OCI-LY7 (cell line): ENCODE data around the gene ITPKB. TPM values are rescaled to one million over a fixed set of nuclear protein-coding genes. Genes with fewer than 3 reads are reported as not detected.

Experiments
- BruUV-seq: library from RNA; stranded (reverse); fragments of 400-500 nt; replicated peaks from 2 replicates; lab custom pipeline; 2021; lab: Mats Ljungman, UMichigan
- CTCF ChIA-PET: fragments of 300-600 bp; sonication (Branson Sonifier 250); formaldehyde crosslinking; loops from one replicate; lab custom pipeline; 2022; ENCODE audit warnings: antibody characterized with exemption; ENCODE audit not compliant: unreplicated experiment; lab: Charles Lee
- POLR2A ChIA-PET: fragments of 300-600 bp; sonication (Branson Sonifier 250); formaldehyde crosslinking; loops from one replicate; lab custom pipeline; 2022; ENCODE audit warnings: antibody characterized with exemption; lab: Charles Lee
- DNase-seq: peaks from one replicate; pipeline ENCODE4 v3.0.0-alpha.2; 2015; ENCODE audit warnings: low spot score
- H2AFZ ChIP-seq: fragments of 200-600 bp; sonication (generic), shearing (Covaris generic); 2 replicates; pipeline ENCODE4 v1.6.1; 2014; ENCODE audit warnings: mild to moderate bottlenecking, antibody characterized with exemption, low read length, moderate library complexity
- H3K27ac ChIP-seq: fragments of 200-600 bp; sonication (generic); 2 replicates; pipeline ENCODE4 v1.5.1; 2014; ENCODE audit warnings: mixed run types, low read depth, mild to moderate bottlenecking, moderate library complexity, low read length, inconsistent platforms; ENCODE audit not compliant: poor library complexity, severe bottlenecking
- H3K36me3 ChIP-seq: fragments of 200-600 bp; sonication (generic); 2 replicates; pipeline ENCODE4 v1.6.1; 2014; ENCODE audit warnings: mild to moderate bottlenecking, antibody characterized with exemption, low read length, moderate library complexity, mixed read lengths; ENCODE audit not compliant: insufficient read depth
- H3K4me1 ChIP-seq: fragments of 200-600 bp; sonication (generic); 2 replicates; pipeline ENCODE4 v1.5.1; 2014; ENCODE audit warnings: mild to moderate bottlenecking, low read length; ENCODE audit not compliant: insufficient read depth, poor library complexity, severe bottlenecking
- H3K4me2 ChIP-seq: fragments of 200-600 bp; sonication (generic); 2 replicates; pipeline ENCODE4 v1.6.1; 2014; ENCODE audit warnings: mild to moderate bottlenecking, low read length
- H3K4me3 ChIP-seq: fragments of 200-600 bp; sonication (generic); 2 replicates; pipeline ENCODE4 v1.5.1; 2014; ENCODE audit warnings: mild to moderate bottlenecking, low read depth, low read length; ENCODE audit not compliant: poor library complexity, severe bottlenecking
- H3K79me2 ChIP-seq: fragments of 200-600 bp; sonication (generic); 2 replicates; pipeline ENCODE4 v1.6.1; 2016; ENCODE audit warnings: low read depth, mild to moderate bottlenecking, low read length, moderate library complexity, mixed read lengths; ENCODE audit not compliant: insufficient read depth
- H3K9me2 ChIP-seq: fragments of 200-600 bp; sonication (generic); 2 replicates; pipeline ENCODE4 v1.6.1; 2016; ENCODE audit warnings: mild to moderate bottlenecking, low read length, mixed read lengths; ENCODE audit not compliant: insufficient read depth
- H3K9me3 ChIP-seq: fragments of 200-600 bp; sonication (generic); 2 replicates; pipeline ENCODE4 v1.6.1; 2014; ENCODE audit warnings: mild to moderate bottlenecking, mixed run types, low read length, mixed read lengths
- H4K20me1 ChIP-seq: fragments of 200-600 bp; sonication (generic); 2 replicates; pipeline ENCODE4 v1.6.1; 2014; ENCODE audit warnings: mild to moderate bottlenecking, antibody characterized with exemption, low read length, moderate library complexity, mixed read lengths; ENCODE audit not compliant: insufficient read depth
- EZH2phosphoT487 ChIP-seq: fragments of 200-600 bp; sonication (generic); IDR thresholded peaks from 2 replicates; pipeline ENCODE4 v1.6.1; 2018; ENCODE audit warnings: low read depth, borderline replicate concordance, mild to moderate bottlenecking, mixed run types, antibody characterized with exemption, low read length, moderate library complexity, mixed read lengths
- intact Hi-C: fragments of 100-400 bp; cut with micrococcal nuclease; formaldehyde crosslinking; loops from one replicate; pipeline ENCODE4 v1.10.0; 2022; ENCODE audit not compliant: unreplicated experiment
- total RNA-seq, 2 experiments: library from RNA; depleted of rRNA in 1 of 2; stranded (reverse); fragments of >200 nt in 1 of 2; shearing (Covaris generic) in 1 of 2; gene quantifications; 2 replicates each; pipeline ENCODE4 v1.2.3, GENCODE V29; 2014 to 2022
- TF ChIP-seq, protein P1 (sequence below): fragments of 200-600 bp; sonication (generic); conservative IDR thresholded peaks from 2 replicates; pipeline ENCODE4 v1.5.1; 2014; ENCODE audit warnings: mild to moderate bottlenecking, antibody characterized with exemption, low read length, moderate library complexity, mixed read lengths

ITPKB gene
- total RNA-seq, 2 experiments from 2014 or later: 20.5 to 33.3 TPM

DNA sequence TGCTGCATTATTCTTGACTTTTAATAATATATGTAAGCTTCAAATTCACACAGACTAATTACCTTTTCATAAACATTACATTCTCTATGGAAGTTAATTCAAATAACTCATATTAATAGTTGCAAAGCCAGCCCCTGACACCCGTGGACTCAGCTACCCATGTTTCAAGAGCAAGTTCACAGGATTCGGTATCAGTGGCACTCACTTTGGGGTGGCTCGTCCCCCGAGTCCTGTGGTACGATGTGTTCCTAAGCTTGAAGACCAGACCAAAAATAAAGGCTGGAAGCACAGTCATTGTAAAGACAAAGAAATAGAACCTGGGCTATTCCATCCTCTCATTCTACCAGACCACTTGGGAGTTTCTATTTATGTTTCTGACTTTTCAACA lies 70.9 kb downstream of the ITPKB start:
- Histone ChIP-seq H4K20me1 (no peaks in the 10 kb centered on the region), H3K9me2 (no peaks in the 10 kb centered on the region), H2AFZ (no peak overlapping the region), H3K4me3 (no peak overlapping the region), H3K9me3 (no peaks in the 10 kb centered on the region), H3K36me3 (peaks cover 35% of the 10 kb centered on the region), H3K4me2 (peak overlapping the region; percentile 10; the same call in 1 of the 2 replicates), H3K79me2 (peaks cover 94% of the 10 kb centered on the region; the same call in 1 of the 2 replicates), H3K27ac (no peak overlapping the region), H3K4me1 (peaks cover 97% of the 10 kb centered on the region)
- intact Hi-C loops: no loop called here
- DNase-seq: no peak
- no TSS peak for BruUV-seq
- ChIA-PET CTCF (interaction anchor here (0.9 kb wide), 1 partner anchor 14 kb away, joined by 3 read pairs; no protein-coding TSS in a partner anchor), POLR2A (interaction anchor here (0.8 to 2.0 kb wide), 9 partner anchors 8 to 147 kb away, joined by 3 to 12 read pairs (median 5); no protein-coding TSS in a partner anchor)
- TF ChIP-seq, protein P1, sequence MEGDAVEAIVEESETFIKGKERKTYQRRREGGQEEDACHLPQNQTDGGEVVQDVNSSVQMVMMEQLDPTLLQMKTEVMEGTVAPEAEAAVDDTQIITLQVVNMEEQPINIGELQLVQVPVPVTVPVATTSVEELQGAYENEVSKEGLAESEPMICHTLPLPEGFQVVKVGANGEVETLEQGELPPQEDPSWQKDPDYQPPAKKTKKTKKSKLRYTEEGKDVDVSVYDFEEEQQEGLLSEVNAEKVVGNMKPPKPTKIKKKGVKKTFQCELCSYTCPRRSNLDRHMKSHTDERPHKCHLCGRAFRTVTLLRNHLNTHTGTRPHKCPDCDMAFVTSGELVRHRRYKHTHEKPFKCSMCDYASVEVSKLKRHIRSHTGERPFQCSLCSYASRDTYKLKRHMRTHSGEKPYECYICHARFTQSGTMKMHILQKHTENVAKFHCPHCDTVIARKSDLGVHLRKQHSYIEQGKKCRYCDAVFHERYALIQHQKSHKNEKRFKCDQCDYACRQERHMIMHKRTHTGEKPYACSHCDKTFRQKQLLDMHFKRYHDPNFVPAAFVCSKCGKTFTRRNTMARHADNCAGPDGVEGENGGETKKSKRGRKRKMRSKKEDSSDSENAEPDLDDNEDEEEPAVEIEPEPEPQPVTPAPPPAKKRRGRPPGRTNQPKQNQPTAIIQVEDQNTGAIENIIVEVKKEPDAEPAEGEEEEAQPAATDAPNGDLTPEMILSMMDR: no peak
- no peak for TF ChIP-seq EZH2phosphoT487

DNA sequence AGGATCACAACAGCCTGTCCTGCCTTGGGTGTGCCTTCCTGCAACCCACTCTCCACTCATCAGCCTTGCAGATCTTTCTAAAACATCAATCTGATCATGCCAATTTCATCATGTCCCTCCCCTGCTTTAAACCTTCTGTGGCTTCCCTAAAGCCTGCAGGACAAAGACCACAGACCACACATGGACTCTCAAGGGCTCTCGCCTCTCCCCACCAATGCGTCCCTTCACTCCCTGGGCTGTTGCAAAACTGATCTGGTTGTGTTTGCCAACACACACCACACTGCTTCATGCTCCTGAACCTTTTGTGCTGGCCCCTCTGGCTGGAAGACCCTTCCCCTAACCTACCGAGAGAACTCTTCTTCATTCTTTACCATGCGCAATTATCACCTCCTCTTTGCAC lies 72.4 kb downstream of the ITPKB start:
- Histone ChIP-seq H2AFZ (no peak overlapping the region), H4K20me1 (no peaks in the 10 kb centered on the region), H3K9me2 (no peaks in the 10 kb centered on the region), H3K4me1 (peaks cover 85% of the 10 kb centered on the region), H3K27ac (no peak overlapping the region), H3K4me2 (no peak overlapping the region), H3K36me3 (peaks cover 31% of the 10 kb centered on the region; the same call in 1 of the 2 replicates), H3K4me3 (no peak overlapping the region), H3K9me3 (no peaks in the 10 kb centered on the region), H3K79me2 (peaks cover 88% of the 10 kb centered on the region; the same call in 1 of the 2 replicates)
- no peak for DNase-seq
- CTCF ChIA-PET: interaction anchor here (1.1 kb wide), 1 partner anchor 14 kb away, joined by 5 read pairs; no protein-coding TSS in a partner anchor
- POLR2A ChIA-PET: interaction anchor here (1.2 to 1.7 kb wide), 2 partner anchors 12 to 21 kb away, joined by 3 to 7 read pairs; no protein-coding TSS in a partner anchor
- BruUV-seq: no TSS peak
- TF ChIP-seq, protein P1: no peak
- TF ChIP-seq EZH2phosphoT487: no peak
- intact Hi-C loops: no loop called here

DNA sequence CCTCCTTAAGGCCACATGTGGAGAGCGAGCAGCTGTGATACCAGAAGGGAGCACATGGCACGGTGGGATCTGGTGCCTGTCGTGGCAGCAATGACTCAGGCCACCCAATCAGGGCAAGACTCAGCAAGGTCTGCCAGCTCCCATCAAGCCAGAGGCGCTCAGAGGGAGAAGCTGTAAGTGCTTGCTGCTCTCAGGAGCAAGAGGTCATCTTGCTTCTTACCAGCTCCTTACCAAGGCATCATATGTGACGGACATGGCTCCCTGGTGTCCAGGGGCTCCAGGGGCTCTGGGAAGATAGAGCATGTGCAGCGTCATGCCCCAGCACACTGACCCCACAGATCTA lies 72.9 kb downstream of the ITPKB start:
- peaks cover 88% of the 10 kb centered on the region; the same call in 1 of the 2 replicates for H3K79me2 ChIP-seq
- H3K4me3 ChIP-seq: no peak overlapping the region
- POLR2A ChIA-PET: interaction anchor here (1.7 to 8.9 kb wide), 2 partner anchors 9 to 12 kb away, joined by 7 to 125 read pairs; no protein-coding TSS in a partner anchor
- peaks cover 79% of the 10 kb centered on the region for H3K4me1 ChIP-seq
- H3K36me3 ChIP-seq: peaks cover 33% of the 10 kb centered on the region; the same call in 1 of the 2 replicates
- TF ChIP-seq, protein P1: no peak
- TF ChIP-seq EZH2phosphoT487: no peak
- no peaks in the 10 kb centered on the region for H3K9me3 ChIP-seq
- intact Hi-C loops: no loop called here
- no peaks in the 10 kb centered on the region for H3K9me2 ChIP-seq
- BruUV-seq: no TSS peak
- H4K20me1 ChIP-seq: no peaks in the 10 kb centered on the region
- no peak for DNase-seq
- no peak overlapping the region; the same call in 1 of the 2 replicates for H3K4me2 ChIP-seq
- CTCF ChIA-PET: interaction anchor here (0.6 to 1.1 kb wide), 2 partner anchors 14 to 16 kb away, joined by 3 to 5 read pairs; no protein-coding TSS in a partner anchor
- H2AFZ ChIP-seq: no peak overlapping the region
- no peak overlapping the region for H3K27ac ChIP-seq
